ENCODE measurements around the gene NDE1. TPM values are rescaled to one million over a fixed set of nuclear protein-coding genes. Genes with fewer than 3 reads are reported as not detected.
A peak's percentile ranks its signal among the peaks of the same experiment; 100 is the strongest.
"Not testable (repeated sequence)": the region's sequence is repeated elsewhere in the genome, so short reads cannot be mapped to it uniquely, and the experiment has no call there.

The NDE1 gene
- total RNA-seq, 4 donors from 2014 or later, result 22.4 to 40.6 (median 31.4) TPM

- H3K27me3 ChIP-seq, result no peaks in the 10 kb centered on the region
- H3K36me3 ChIP-seq, result peaks cover 13 to 100% (median 29%) of the 10 kb centered on the region in 3 donors
- no peak overlapping the region for H3K4me3 ChIP-seq
- no peaks in the 10 kb centered on the region for H3K9me3 ChIP-seq
- H3K4me1 ChIP-seq, result peaks cover 0 to 27% (median 4%) of the 10 kb centered on the region in 3 donors
- intact Hi-C loops (cut with DNase I), result no loop called here
- DNase-seq, result no peak
- TF ChIP-seq, protein P1, sequence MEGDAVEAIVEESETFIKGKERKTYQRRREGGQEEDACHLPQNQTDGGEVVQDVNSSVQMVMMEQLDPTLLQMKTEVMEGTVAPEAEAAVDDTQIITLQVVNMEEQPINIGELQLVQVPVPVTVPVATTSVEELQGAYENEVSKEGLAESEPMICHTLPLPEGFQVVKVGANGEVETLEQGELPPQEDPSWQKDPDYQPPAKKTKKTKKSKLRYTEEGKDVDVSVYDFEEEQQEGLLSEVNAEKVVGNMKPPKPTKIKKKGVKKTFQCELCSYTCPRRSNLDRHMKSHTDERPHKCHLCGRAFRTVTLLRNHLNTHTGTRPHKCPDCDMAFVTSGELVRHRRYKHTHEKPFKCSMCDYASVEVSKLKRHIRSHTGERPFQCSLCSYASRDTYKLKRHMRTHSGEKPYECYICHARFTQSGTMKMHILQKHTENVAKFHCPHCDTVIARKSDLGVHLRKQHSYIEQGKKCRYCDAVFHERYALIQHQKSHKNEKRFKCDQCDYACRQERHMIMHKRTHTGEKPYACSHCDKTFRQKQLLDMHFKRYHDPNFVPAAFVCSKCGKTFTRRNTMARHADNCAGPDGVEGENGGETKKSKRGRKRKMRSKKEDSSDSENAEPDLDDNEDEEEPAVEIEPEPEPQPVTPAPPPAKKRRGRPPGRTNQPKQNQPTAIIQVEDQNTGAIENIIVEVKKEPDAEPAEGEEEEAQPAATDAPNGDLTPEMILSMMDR (IDR thresholded peaks at IDR 0.05), result no peak
- no peak for TF ChIP-seq POLR2A (IDR thresholded peaks at IDR 0.05)
- 68 to 73% methylated on average over 13 of the region's 13 CpGs for WGBS, 2 donors
- H3K27ac ChIP-seq, result no peak overlapping the region
These were observed 44.1 kb upstream of the NDE1 start for GRCh38 chr16:15605839-15606517.

DNA sequence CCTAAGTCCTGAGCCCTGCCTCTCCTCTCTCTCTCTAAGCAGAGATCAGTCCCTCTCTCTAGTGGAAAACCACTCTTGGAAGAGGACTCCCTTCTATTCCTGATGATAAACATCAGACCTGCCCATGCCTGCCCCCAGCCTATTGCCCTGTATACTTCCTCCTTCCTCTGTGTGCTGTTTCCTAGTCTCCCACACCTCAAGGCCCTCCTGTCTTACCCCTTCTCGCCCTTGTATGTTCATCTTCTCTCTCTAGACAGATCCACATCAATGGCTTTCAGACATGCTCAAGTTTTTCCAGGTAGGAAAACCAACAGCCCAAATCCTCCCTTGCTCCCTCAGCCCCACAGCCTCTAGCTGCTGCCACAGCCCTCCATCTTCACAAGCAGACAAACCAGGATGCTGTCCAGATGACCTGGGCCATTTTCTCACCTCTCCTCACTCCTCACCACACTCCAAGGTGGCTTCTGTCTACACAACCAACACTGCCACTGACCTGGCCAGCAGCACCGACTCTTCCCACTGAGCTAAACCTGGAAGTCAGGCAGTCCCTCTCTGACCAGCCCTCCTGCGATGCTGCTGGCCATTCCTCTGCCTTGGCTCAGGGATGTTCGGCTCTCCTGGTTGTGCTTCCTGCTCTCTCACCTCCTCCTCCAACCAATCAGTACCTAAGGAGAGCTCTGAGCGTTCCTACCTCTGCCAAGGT lies 43.4 kb upstream of the NDE1 start:
- intact Hi-C loops (cut with DNase I), result no loop called here
- no peaks in the 10 kb centered on the region for H3K9me3 ChIP-seq
- no peak overlapping the region for H3K4me3 ChIP-seq
- TF ChIP-seq, protein P1 (IDR thresholded peaks at IDR 0.05), result no peak
- no peak for TF ChIP-seq POLR2A (IDR thresholded peaks at IDR 0.05)
- 76 to 89% methylated on average over 3 to 5 of the region's 5 CpGs for WGBS, 2 donors
- H3K27ac ChIP-seq, result peak overlapping the region in 2 of 4 donors; percentile 19 to 45
- H3K27me3 ChIP-seq, result no peaks in the 10 kb centered on the region
- peaks cover 7 to 100% (median 25%) of the 10 kb centered on the region in 3 donors for H3K36me3 ChIP-seq
- no peak for DNase-seq
- peaks cover 0 to 27% (median 4%) of the 10 kb centered on the region in 3 donors for H3K4me1 ChIP-seq

GRCh38 chr16:15607221-15607699 lies 42.8 kb upstream of the NDE1 start:
- WGBS, 2 donors, result 76 to 92% methylated on average over 3 to 6 of the region's 12 CpGs
- Histone ChIP-seq H3K27ac (peak overlapping the region in 2 of 4 donors; percentile 45 to 61), H3K36me3 (peaks cover 4 to 100% (median 26%) of the 10 kb centered on the region in 3 donors), H3K4me1 (peaks cover 0 to 27% (median 4%) of the 10 kb centered on the region in 3 donors)
- DNase-seq; H3K27me3 ChIP-seq; H3K9me3 ChIP-seq; H3K4me3 ChIP-seq; intact Hi-C loops (cut with DNase I): not testable (repeated sequence)

DNA sequence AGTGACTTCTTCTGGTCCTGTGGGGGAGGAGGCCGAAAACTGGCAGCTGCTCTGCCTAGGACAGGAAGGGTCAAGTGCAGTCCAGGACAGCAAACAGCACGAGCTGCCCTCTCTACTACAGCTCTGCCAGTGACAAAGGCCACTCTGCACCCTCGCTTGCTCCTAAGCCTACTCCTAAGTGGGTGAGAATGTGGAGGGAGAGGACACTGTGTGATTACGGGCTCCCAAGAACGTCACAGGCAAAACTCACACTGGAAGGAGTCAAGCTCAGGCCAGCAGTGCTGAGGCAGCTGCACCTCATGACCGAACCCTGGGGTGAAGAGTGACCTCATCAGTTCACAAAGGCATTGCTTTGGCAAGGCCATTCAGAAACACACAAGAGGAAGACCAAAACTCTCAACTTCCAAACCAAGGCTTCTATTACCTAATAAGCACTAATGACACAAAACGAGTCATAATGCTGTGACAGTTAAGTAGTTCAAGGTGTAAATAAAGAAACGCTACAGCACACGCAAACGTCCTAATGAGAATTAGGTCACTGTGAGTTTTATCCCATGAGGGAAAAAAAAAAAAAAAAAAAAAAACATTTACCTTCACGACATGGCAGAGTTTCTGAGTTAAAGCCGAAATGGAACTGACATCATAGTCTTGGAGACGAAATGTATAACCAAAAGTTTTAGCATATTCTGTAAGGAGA lies 42.2 kb upstream of the NDE1 start:
- intact Hi-C loops (cut with DNase I), result no loop called here
- H3K36me3 ChIP-seq, result peaks cover 4 to 100% (median 26%) of the 10 kb centered on the region in 3 donors

More for the DNA sequence above, 42.2 kb upstream of the NDE1 start:
- H3K4me3 ChIP-seq, result no peak overlapping the region
- H3K27me3 ChIP-seq, result no peaks in the 10 kb centered on the region
- WGBS, 2 donors, result 63 to 79% methylated on average over 8 to 9 of the region's 13 CpGs
- H3K9me3 ChIP-seq, result no peaks in the 10 kb centered on the region
- TF ChIP-seq, protein P1 (IDR thresholded peaks at IDR 0.05), result no peak
- no peak for TF ChIP-seq POLR2A (IDR thresholded peaks at IDR 0.05)
- DNase-seq, result no peak
- peak overlapping the region in 1 of 4 donors; percentile 61 for H3K27ac ChIP-seq
- H3K4me1 ChIP-seq, result peaks cover 0 to 27% (median 4%) of the 10 kb centered on the region in 3 donors
